Measurements from ENCODE around the gene PARD6B.
"Not testable (repeated sequence)": the region's sequence is repeated elsewhere in the genome, so short reads cannot be mapped to it uniquely, and the experiment has no call there.

PARD6B gene

DNA sequence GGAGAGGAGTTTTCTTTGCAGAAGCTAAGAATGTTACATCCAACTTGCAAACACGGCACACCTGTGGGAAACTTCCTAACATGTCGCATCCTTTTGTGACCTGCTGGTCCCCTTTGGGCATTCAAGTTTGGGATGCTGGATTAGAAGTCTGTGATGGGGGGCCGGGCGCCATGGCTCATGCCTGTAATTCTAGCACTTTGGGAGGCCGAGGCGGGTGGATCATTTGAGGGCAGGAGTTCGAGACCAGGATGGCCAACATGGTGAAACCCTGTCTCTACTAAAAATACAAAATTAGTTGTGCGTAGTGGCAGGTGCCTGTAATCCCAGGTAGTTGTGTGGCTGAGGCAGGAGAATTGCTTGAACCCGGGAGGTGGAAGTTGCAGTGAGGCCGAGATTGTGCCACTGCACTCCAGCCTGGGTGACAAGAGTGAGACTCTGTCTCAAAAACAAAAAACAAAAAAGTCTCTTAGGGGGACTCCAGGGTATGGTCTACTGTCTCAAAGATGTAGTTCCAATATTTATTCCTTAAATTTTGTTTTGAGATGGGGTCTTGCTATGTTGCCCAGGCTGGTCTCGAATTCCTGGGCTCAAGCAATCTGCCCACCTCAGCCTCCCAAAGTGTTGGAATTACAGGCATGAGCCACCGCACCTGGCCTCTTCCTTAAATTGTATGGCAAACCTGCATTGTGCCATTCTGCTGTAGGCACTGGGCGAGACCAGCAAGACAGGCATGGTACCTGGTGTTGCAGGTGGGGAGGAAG lies 69.8 kb downstream of the PARD6B start:
- not testable (repeated sequence) for DNase-seq

DNA sequence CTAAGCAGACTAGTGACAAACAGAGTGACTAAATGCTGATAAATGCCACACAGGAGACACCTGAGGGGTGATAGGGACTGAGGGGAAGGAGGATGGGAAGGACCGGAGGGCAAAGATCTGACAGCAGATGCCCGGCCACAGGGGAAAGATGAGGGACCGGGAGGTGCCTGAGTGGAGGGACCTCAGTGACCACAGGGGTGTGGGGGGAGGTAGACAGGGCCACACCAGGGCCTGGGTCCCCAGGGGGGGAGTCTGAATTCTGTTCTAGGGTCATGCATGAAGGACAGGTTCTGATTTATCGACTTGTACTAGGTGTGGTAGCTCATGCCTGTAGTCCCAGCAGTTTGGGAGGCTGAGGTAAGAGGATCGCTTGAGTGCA lies 70.4 kb downstream of the PARD6B start:
- DNase-seq: no peak

DNA sequence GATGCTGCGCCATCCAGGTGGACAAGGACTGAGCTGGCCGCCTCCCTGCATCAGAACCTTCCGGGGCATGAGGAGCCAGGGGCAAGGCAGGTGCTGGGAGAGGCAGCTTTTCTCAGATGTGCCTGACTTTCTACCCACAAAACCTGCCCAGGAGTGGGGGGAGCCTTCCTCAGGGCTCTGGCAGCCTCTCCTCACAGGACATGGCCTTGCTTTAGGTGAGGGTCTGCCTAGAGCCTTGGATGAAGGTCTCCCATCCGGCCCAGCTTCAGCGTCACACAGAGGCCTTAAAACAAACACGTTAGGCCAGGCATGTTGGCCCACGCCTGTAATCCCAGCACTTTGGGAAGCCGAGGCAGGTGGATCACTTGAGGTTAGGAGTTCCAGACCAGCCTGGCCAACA lies 70.9 kb downstream of the PARD6B start:
- no peak for DNase-seq

DNA sequence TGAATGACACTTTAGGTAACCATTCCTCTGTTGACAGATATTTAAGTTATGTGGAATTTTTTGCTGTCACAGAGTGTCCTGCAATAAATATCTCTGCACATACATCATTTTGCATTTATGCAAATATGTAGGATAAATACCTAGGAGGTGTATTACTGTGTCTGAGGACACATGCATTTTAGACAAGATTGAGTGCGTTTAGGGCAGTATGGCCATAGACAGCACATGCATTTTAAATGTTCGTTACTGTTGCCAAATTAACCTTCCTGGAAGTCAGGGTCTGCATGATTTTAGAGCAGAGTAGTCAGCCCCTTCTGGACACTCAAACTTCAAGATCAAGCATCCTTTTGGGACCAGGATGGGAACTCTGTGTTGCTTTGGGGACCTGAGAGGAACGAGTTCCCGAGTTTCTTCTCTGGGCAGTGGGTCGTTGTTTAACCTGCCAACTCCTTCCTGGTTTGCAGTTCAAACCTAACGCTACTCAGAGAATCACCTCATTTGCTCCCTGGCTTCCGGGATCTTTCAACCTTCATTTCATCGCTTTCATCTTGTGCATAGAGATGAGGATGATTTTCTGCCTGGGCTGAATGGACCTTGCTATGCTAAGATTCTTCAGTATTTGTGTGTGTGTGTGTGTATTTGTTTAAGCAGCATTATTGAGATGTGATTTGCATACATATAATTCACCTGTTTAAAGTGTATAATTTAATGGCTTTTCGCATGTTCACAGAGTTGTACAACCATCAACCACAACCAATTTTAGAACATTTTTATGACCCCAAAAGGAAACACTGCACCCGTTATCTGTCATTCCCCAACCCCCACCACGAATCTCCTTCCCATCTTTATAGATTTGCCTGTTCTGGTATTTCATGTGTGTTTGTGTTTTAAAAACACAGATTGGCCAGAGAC lies 73.3 kb downstream of the PARD6B start:
- no peak for DNase-seq

DNA sequence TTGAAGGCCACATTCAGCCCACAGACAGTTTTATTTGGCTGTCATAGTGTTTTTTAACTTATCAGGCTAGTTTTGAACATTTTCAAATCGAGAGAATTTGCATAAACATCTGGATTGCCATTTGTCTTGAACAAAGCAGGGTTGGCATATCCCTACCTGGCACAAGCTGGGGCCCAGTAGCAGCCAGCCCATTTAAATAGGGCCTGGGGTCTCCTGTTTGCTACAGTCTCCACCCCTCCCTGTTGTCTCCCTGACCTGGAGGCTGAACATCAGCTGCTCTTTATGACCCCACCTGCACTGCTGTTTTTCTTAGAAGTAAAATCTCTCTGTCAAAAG lies 73.9 kb downstream of the PARD6B start:
- DNase-seq: no peak

DNA sequence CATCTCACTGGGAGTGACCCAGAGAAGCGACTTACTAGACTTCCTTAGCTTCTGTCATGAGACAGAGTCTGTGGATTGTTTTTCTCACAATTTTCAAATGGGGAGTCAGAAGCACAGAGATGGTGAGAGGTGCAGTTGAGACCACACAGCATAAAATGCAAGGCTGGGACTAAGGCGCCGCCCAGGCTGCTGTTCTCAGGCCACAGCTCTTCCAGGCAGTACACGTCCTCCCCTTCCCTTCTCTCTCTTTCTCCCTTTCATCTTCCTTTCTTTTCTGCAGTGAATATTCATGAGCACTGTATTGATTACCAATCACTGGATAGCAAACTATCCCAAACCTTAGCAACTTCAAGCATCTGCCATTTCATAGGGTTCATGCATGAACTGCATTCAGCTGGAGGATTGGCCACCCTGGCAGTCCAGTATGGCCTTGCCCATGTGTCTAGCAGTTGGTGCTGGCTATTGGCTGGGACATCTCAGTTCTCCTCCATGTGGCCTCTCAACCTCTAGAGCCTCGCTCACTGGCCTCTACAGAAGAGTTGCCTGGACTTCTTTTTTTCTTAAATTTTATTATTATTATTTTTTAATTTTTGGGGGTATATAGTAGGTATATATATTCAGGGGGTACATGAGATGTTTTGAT lies 74.9 kb downstream of the PARD6B start:
- no peak for DNase-seq
